ENCODE data around the gene FAM24B.
"Not testable (repeated sequence)": the region's sequence is repeated elsewhere in the genome, so short reads cannot be mapped to it uniquely, and the experiment has no call there.

FAM24B gene

GRCh38 chr10:122864901-122865300 is 14.5 kb downstream of the FAM24B start:
- TF ChIP-seq CTCF (IDR thresholded peaks at IDR 0.05; ENCODE audit: low read depth, low read length, missing control alignments) = no peak
- no peak overlapping the region for H3K4me3 ChIP-seq (replicated peaks; ENCODE audit: low read depth, low read length)
- no peak for DNase-seq (ENCODE audit: extremely low read depth, low read depth)

GRCh38 chr10:122864194-122864592 is 15.2 kb downstream of the FAM24B start:
- no peak for DNase-seq (ENCODE audit: extremely low read depth, low read depth)
- no peak overlapping the region for H3K4me3 ChIP-seq (replicated peaks; ENCODE audit: low read depth, low read length)
- no peak for TF ChIP-seq CTCF (IDR thresholded peaks at IDR 0.05; ENCODE audit: low read depth, low read length, missing control alignments)

GRCh38 chr10:122863216-122864193 is 15.9 kb downstream of the FAM24B start:
- no peak for TF ChIP-seq CTCF (IDR thresholded peaks at IDR 0.05; ENCODE audit: low read depth, low read length, missing control alignments)
- no peak for DNase-seq (ENCODE audit: extremely low read depth, low read depth)
- H3K4me3 ChIP-seq (replicated peaks; ENCODE audit: low read depth, low read length) = no peak overlapping the region

- no peak for TF ChIP-seq CTCF (IDR thresholded peaks at IDR 0.05; ENCODE audit: low read depth, low read length, missing control alignments)
- DNase-seq (ENCODE audit: extremely low read depth, low read depth) = no peak
- no peak overlapping the region for H3K4me3 ChIP-seq (replicated peaks; ENCODE audit: low read depth, low read length)
Measured at GRCh38 chr10:122861711-122862161, 17.6 kb downstream of the FAM24B start.

- TF ChIP-seq CTCF (IDR thresholded peaks at IDR 0.05; ENCODE audit: low read depth, low read length, missing control alignments) = no peak
- DNase-seq (ENCODE audit: extremely low read depth, low read depth) = no peak
- no peak overlapping the region for H3K4me3 ChIP-seq (replicated peaks; ENCODE audit: low read depth, low read length)
Measured at GRCh38 chr10:122859527-122859926, 19.9 kb downstream of the FAM24B start.

- not testable (repeated sequence) for H3K4me3 ChIP-seq (replicated peaks; ENCODE audit: low read depth, low read length); DNase-seq (ENCODE audit: extremely low read depth, low read depth)
Measured at GRCh38 chr10:122858042-122858441, 21.3 kb downstream of the FAM24B start.

GRCh38 chr10:122856902-122857301 is 22.5 kb downstream of the FAM24B start:
- DNase-seq (ENCODE audit: extremely low read depth, low read depth) = no peak
- H3K4me3 ChIP-seq (replicated peaks; ENCODE audit: low read depth, low read length) = no peak overlapping the region
- no peak for TF ChIP-seq CTCF (IDR thresholded peaks at IDR 0.05; ENCODE audit: low read depth, low read length, missing control alignments)

Measured in HFF-Myc (cell line).